ENCODE results near the gene COX7A1.

DNA sequence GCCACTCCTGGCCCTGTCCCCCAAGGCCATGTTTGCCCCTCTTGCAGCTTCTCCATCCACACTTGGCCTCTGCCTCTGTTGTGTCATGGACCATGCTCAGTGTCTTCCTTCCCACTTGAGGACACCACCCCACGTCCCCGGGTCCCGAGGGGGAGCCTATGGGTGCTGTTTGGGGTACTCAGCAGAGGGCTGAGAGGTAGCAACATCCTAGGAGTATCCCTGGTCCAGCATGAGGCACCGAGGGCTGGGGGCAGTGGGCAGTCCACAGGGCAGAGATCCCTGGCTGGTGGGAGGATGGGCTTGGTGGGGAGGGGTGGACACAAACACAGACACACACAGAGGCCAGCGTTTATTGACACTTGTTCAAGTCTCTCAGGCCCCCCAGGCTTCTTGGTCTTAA is 1.7 kb downstream of the COX7A1 start:
- TF ChIP-seq, protein P1, sequence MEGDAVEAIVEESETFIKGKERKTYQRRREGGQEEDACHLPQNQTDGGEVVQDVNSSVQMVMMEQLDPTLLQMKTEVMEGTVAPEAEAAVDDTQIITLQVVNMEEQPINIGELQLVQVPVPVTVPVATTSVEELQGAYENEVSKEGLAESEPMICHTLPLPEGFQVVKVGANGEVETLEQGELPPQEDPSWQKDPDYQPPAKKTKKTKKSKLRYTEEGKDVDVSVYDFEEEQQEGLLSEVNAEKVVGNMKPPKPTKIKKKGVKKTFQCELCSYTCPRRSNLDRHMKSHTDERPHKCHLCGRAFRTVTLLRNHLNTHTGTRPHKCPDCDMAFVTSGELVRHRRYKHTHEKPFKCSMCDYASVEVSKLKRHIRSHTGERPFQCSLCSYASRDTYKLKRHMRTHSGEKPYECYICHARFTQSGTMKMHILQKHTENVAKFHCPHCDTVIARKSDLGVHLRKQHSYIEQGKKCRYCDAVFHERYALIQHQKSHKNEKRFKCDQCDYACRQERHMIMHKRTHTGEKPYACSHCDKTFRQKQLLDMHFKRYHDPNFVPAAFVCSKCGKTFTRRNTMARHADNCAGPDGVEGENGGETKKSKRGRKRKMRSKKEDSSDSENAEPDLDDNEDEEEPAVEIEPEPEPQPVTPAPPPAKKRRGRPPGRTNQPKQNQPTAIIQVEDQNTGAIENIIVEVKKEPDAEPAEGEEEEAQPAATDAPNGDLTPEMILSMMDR (IDR thresholded peaks at IDR 0.05 in 8 of 11, conservative IDR thresholded peaks at IDR 0.05 in 3 of 11) = no peak
- TF ChIP-seq POLR2AphosphoS5 (IDR thresholded peaks at IDR 0.05) = no peak

Data from spleen (tissue), 7 donors.